H1 (cell line): Measurements from ENCODE around the gene KDM5A. TPM values are rescaled to one million over a fixed set of nuclear protein-coding genes. Genes with fewer than 3 reads are reported as not detected.
"Not testable (repeated sequence)": the region's sequence is repeated elsewhere in the genome, so short reads cannot be mapped to it uniquely, and the experiment has no call there.

Source experiments
- CTCF ChIA-PET: fragments of 300-600 bp; sonication (Branson Sonifier 250); formaldehyde crosslinking; loops from one replicate; lab custom pipeline; 2021; ENCODE audit not compliant: partially characterized antibody; lab: Charles Lee
- POLR2A ChIA-PET: fragments of 300-600 bp; sonication (Branson Sonifier 250); formaldehyde crosslinking; loops from one replicate; lab custom pipeline; 2021; ENCODE audit warnings: inconsistent platforms; ENCODE audit not compliant: partially characterized antibody; lab: Charles Lee
- DNase-seq, 2 experiments: peaks; one replicate each; pipeline versions ENCODE4 v3.0.0 to v3.0.0-alpha.2; 2010 to 2022; ENCODE audit warnings: low spot score in 2 of 2, low read depth in 1 of 2, mixed read lengths in 1 of 2
- FAIRE-seq: peaks from 2 replicates; lab custom pipeline; 2011; peaks lifted over from hg19 to GRCh38; lab: Jason Lieb, UNC
- H2AFZ ChIP-seq: 2 replicates; pipeline ENCODE4 v1.8.1; 2012; ENCODE audit warnings: low read length, inconsistent platforms
- H2AK5ac ChIP-seq: 2 replicates; pipeline ENCODE4 v1.6.1; 2013; ENCODE audit warnings: low read depth, low read length
- H2BK120ac ChIP-seq: replicated peaks from 2 replicates; pipeline ENCODE3; 2013; ENCODE audit warnings: low read depth, low read length, inconsistent platforms
- H2BK12ac ChIP-seq: 2 replicates; pipeline ENCODE4 v1.6.1; 2013; ENCODE audit warnings: low read depth, low read length
- H2BK15ac ChIP-seq: 2 replicates; pipeline ENCODE4 v1.6.1; 2013; ENCODE audit warnings: low read length
- H2BK20ac ChIP-seq: 2 replicates; pipeline ENCODE4 v1.6.1; 2013; ENCODE audit warnings: low read length
- H2BK5ac ChIP-seq: 2 replicates; pipeline ENCODE4 v1.6.1; 2013; ENCODE audit warnings: low read depth, low read length
- H3K14ac ChIP-seq: 2 replicates; pipeline ENCODE4 v1.6.1; 2013; ENCODE audit warnings: inconsistent platforms; ENCODE audit not compliant: insufficient read length
- H3K18ac ChIP-seq: 2 replicates; pipeline ENCODE4 v1.6.1; 2013; ENCODE audit warnings: low read length; ENCODE audit errors: extremely low read depth
- H3K23ac ChIP-seq: 2 replicates; pipeline ENCODE4 v1.6.1; 2013; ENCODE audit warnings: inconsistent platforms; ENCODE audit not compliant: insufficient read length
- H3K23me2 ChIP-seq: 2 replicates; pipeline ENCODE4 v1.6.1; 2013; ENCODE audit warnings: low read depth, low read length
- H3K27ac ChIP-seq: 2 replicates; pipeline ENCODE4 v1.6.1; 2011; ENCODE audit warnings: low read depth, low read length, inconsistent platforms
- H3K27me3 ChIP-seq, 4 experiments: replicated peaks in 1 of 4; 1 replicate in 1 of 4; 2 replicates in 3 of 4; pipeline versions ENCODE4 v1.6.1 to v1.8.1; 2011 to 2013; ENCODE audit warnings: low read length in 3 of 4, mild to moderate bottlenecking in 3 of 4, inconsistent platforms in 2 of 4, mixed read lengths in 2 of 4, moderate library complexity in 1 of 4; ENCODE audit not compliant: control insufficient read depth in 3 of 4, insufficient read depth in 3 of 4; ENCODE audit errors: extremely low read depth in 1 of 4
- H3K36me3 ChIP-seq, 4 experiments: 2 replicates each; pipeline versions ENCODE4 v1.6.1 to v1.8.1; 2011 to 2013; ENCODE audit warnings: mild to moderate bottlenecking in 4 of 4, low read length in 3 of 4, moderate library complexity in 2 of 4, control low read depth in 1 of 4, inconsistent platforms in 1 of 4; ENCODE audit not compliant: insufficient read depth in 4 of 4, control insufficient read depth in 2 of 4
- H3K4ac ChIP-seq: replicated peaks from 2 replicates; pipeline ENCODE3; 2013; ENCODE audit warnings: low read length, low read depth, mixed read lengths, inconsistent platforms; ENCODE audit not compliant: insufficient read length
- H3K4me1 ChIP-seq, 4 experiments: replicated peaks in 1 of 4; 1 replicate in 1 of 4; 2 replicates in 3 of 4; pipeline versions ENCODE4 v1.6.1 to v1.8.1; 2011 to 2013; ENCODE audit warnings: low read length in 3 of 4, inconsistent platforms in 2 of 4, mixed read lengths in 1 of 4; ENCODE audit not compliant: insufficient read depth in 4 of 4, control insufficient read depth in 3 of 4
- H3K4me2 ChIP-seq, 2 experiments: 2 replicates each; pipeline versions ENCODE4 v1.6.1 to v1.8.1; 2011 to 2013; ENCODE audit warnings: low read depth in 2 of 2, low read length in 2 of 2, control low read depth in 1 of 2, inconsistent platforms in 1 of 2, mild to moderate bottlenecking in 1 of 2; ENCODE audit not compliant: insufficient read depth in 1 of 2
- H3K4me3 ChIP-seq, 4 experiments: fragments of 200-600, 300-600 bp in 1 of 4; sonication (generic), shearing (Covaris generic), sonication (Bioruptor Twin) in 1 of 4; 2 replicates each; pipeline versions ENCODE4 v1.5.1 to v1.8.1; 2011 to 2016; ENCODE audit warnings: low read length in 4 of 4, low read depth in 3 of 4, control low read depth in 2 of 4, inconsistent platforms in 2 of 4, mild to moderate bottlenecking in 2 of 4, mixed read lengths in 1 of 4, moderate library complexity in 1 of 4; ENCODE audit not compliant: insufficient read depth in 2 of 4; ENCODE audit errors: extremely low read depth in 1 of 4
- H3K56ac ChIP-seq: replicated peaks from 2 replicates; pipeline ENCODE3; 2013; ENCODE audit warnings: low read depth, mild to moderate bottlenecking, mixed read lengths, low read length, inconsistent platforms; ENCODE audit not compliant: insufficient read length
- H3K79me1 ChIP-seq: 2 replicates; pipeline ENCODE4 v1.6.1; 2013; ENCODE audit warnings: low read depth, low read length, control low read depth
- H3K79me2 ChIP-seq, 2 experiments: 2 replicates each; pipeline versions ENCODE4 v1.6.1 to v1.8.1; 2012 to 2013; ENCODE audit warnings: low read length in 2 of 2, mild to moderate bottlenecking in 2 of 2, inconsistent platforms in 1 of 2; ENCODE audit not compliant: insufficient read depth in 2 of 2, control insufficient read depth in 1 of 2
- H3K9ac ChIP-seq, 4 experiments: replicated peaks in 1 of 4; 1 replicate in 1 of 4; 2 replicates in 3 of 4; pipeline versions ENCODE4 v1.6.1 to v1.8.1; 2011 to 2013; ENCODE audit warnings: low read depth in 3 of 4, low read length in 3 of 4, control low read depth in 2 of 4, mild to moderate bottlenecking in 2 of 4, moderate library complexity in 2 of 4, inconsistent platforms in 1 of 4; ENCODE audit errors: extremely low read depth in 1 of 4
- H3K9me3 ChIP-seq, 2 experiments: 2 replicates each; pipeline versions ENCODE4 v1.6.1 to v1.8.1; 2012 to 2013; ENCODE audit warnings: mild to moderate bottlenecking in 2 of 2, moderate library complexity in 2 of 2, control low read depth in 1 of 2, inconsistent platforms in 1 of 2, low read depth in 1 of 2, low read length in 1 of 2, mixed read lengths in 1 of 2; ENCODE audit not compliant: insufficient read depth in 2 of 2
- H4K20me1 ChIP-seq, 2 experiments: replicated peaks in 1 of 2; 2 replicates each; pipeline versions ENCODE3 to v1.8.1; 2011 to 2013; ENCODE audit warnings: inconsistent platforms in 2 of 2, low read length in 2 of 2, mild to moderate bottlenecking in 1 of 2; ENCODE audit not compliant: insufficient read depth in 2 of 2, control insufficient read depth in 1 of 2
- H4K5ac ChIP-seq: 2 replicates; pipeline ENCODE4 v1.6.1; 2013; ENCODE audit warnings: low read length, low read depth, mixed read lengths, inconsistent platforms; ENCODE audit not compliant: insufficient read length
- H4K8ac ChIP-seq: 2 replicates; pipeline ENCODE4 v1.8.0; 2013; ENCODE audit warnings: mild to moderate bottlenecking, moderate library complexity, low read length, inconsistent platforms; ENCODE audit not compliant: insufficient read depth; ENCODE audit errors: extremely low read depth
- H4K91ac ChIP-seq: replicated peaks from 2 replicates; pipeline ENCODE3; 2013; ENCODE audit warnings: low read length, mixed read lengths, inconsistent platforms; ENCODE audit not compliant: insufficient read length
- WGBS, 2 experiments: shearing (Covaris generic) in 1 of 2; methylation state at CpG; one replicate each; pipeline versions ENCODE4 v1.1.6 to v1.1.7; 2013 to 2015; ENCODE audit warnings: low lambda C conversion rate in 2 of 2, mixed read lengths in 2 of 2, inconsistent platforms in 1 of 2, low coverage in 1 of 2, missing lambda C conversion rate in 1 of 2; ENCODE audit not compliant: insufficient replicate concordance in 2 of 2, insufficient coverage in 1 of 2, insufficient read length in 1 of 2; ENCODE audit errors: extremely low coverage in 1 of 2, missing lambda C conversion rate in 1 of 2; 5-methylcytosine and 5-hydroxymethylcytosine counted together
- polyA plus RNA-seq, 7 experiments: library from polyadenylated mRNA; depleted of rRNA in 3 of 7; stranded (reverse) in 5 of 7; unstranded in 2 of 7; fragments of >200 nt in 5 of 7; fragments of 200-250 nt in 2 of 7; gene quantifications; 1 replicate in 5 of 7; 2 replicates in 1 of 7; 4 replicates in 1 of 7; pipeline versions ENCODE4 v1.2.1 to v1.2.3, GENCODE V29; 2011 to 2013; ENCODE audit warnings: missing spikeins in 2 of 7, mixed read lengths in 2 of 7
- total RNA-seq: library from RNA; stranded (reverse); fragmentation: NEBNext Ultra II Directional; extraction: Animal tissue kit (Norgen Biotek cat#: 25700); gene quantifications from 2 replicates; pipeline ENCODE4 v1.2.1, GENCODE V29; 2021

KDM5A gene
- total and polyA plus RNA-seq, 2 of the 8 experiments (the other 6 are each of a cell fraction or from before 2014, with no cell fraction given), result 6.3 to 36.9 TPM

GRCh38 chr12:351197-351596 lies 37.9 kb downstream of the KDM5A start:
- H3K79me2 ChIP-seq, H3K4me1 ChIP-seq, H3K56ac ChIP-seq, H3K9ac ChIP-seq, H4K8ac ChIP-seq, DNase-seq, H3K79me1 ChIP-seq, CTCF ChIA-PET, H3K27me3 ChIP-seq, H3K18ac ChIP-seq, H2BK20ac ChIP-seq, H2BK15ac ChIP-seq, H3K9me3 ChIP-seq, FAIRE-seq, H3K27ac ChIP-seq, H2BK5ac ChIP-seq, H3K14ac ChIP-seq, H2BK12ac ChIP-seq, H4K5ac ChIP-seq, H4K91ac ChIP-seq, H4K20me1 ChIP-seq, H3K23ac ChIP-seq, H3K23me2 ChIP-seq, H3K4ac ChIP-seq, H3K4me3 ChIP-seq, H2BK120ac ChIP-seq, H2AK5ac ChIP-seq, H2AFZ ChIP-seq, H3K4me2 ChIP-seq: not testable (repeated sequence)
- H3K36me3 ChIP-seq, result peaks cover 5 to 43% (median 18%) of the 10 kb centered on the region in 4 experiments; a peak in 7 of 8 replicates
- WGBS, 2 experiments, result 79% methylated on average over 4 of the region's 4 CpGs; no CpG with 5 or more reads in 1 of the 2 experiments
- POLR2A ChIA-PET, result interaction anchor here (1.2 to 1.4 kb wide), 2 partner anchors 49 to 59 kb away, joined by 3 read pairs; no protein-coding TSS in a partner anchor

- H3K9me3 ChIP-seq, CTCF ChIA-PET, H3K27ac ChIP-seq, H2BK120ac ChIP-seq, DNase-seq, H4K91ac ChIP-seq, FAIRE-seq, H2AFZ ChIP-seq, H3K56ac ChIP-seq, H3K79me2 ChIP-seq, H4K5ac ChIP-seq, H3K4me2 ChIP-seq, H2BK5ac ChIP-seq, H3K14ac ChIP-seq, H3K23ac ChIP-seq, H2AK5ac ChIP-seq, H4K8ac ChIP-seq, H3K4me3 ChIP-seq, H2BK12ac ChIP-seq, POLR2A ChIA-PET, H4K20me1 ChIP-seq, H3K79me1 ChIP-seq, H3K4me1 ChIP-seq, H2BK15ac ChIP-seq, H3K27me3 ChIP-seq, H3K9ac ChIP-seq, H2BK20ac ChIP-seq, H3K23me2 ChIP-seq, H3K4ac ChIP-seq, H3K18ac ChIP-seq: not testable (repeated sequence)
- peaks cover 5 to 32% (median 18%) of the 10 kb centered on the region in 4 experiments; a peak in 7 of 8 replicates for H3K36me3 ChIP-seq
- WGBS, 2 experiments, result 87% methylated on average over 7 of the region's 7 CpGs; no CpG with 5 or more reads in 1 of the 2 experiments
These were observed 39.5 kb downstream of the KDM5A start for GRCh38 chr12:349625-350024.
